ENCODE data around the gene POMT1.

The POMT1 gene

GRCh38 chr9:131476777-131477345 lies 25.9 kb upstream of the POMT1 start:
- DNase-seq, result no peak

GRCh38 chr9:131477367-131477766 lies 25.4 kb upstream of the POMT1 start:
- DNase-seq, result no peak

- DNase-seq, result no peak
Observed at GRCh38 chr9:131477816-131478419, 24.8 kb upstream of the POMT1 start.

GRCh38 chr9:131478421-131478868 lies 24.3 kb upstream of the POMT1 start:
- peak; percentile 69 for DNase-seq

GRCh38 chr9:131478911-131479310 lies 23.8 kb upstream of the POMT1 start:
- DNase-seq, result no peak

- DNase-seq, result no peak
Observed at GRCh38 chr9:131480258-131480657, 22.5 kb upstream of the POMT1 start.

- DNase-seq, result no peak
Observed at GRCh38 chr9:131481441-131482342, 21.0 kb upstream of the POMT1 start.

- no peak for DNase-seq
Observed at GRCh38 chr9:131482343-131483006, 20.2 kb upstream of the POMT1 start.

GRCh38 chr9:131483319-131484050 lies 19.2 kb upstream of the POMT1 start:
- no peak for DNase-seq

- no peak for DNase-seq
Observed at GRCh38 chr9:131484051-131484445, 18.7 kb upstream of the POMT1 start.

GRCh38 chr9:131484560-131485185 lies 18.0 kb upstream of the POMT1 start:
- DNase-seq, result no peak

- no peak for DNase-seq
Observed at GRCh38 chr9:131485206-131485605, 17.5 kb upstream of the POMT1 start.

GRCh38 chr9:131485728-131486422 lies 16.8 kb upstream of the POMT1 start:
- no peak for DNase-seq

GRCh38 chr9:131487001-131487400 lies 15.7 kb upstream of the POMT1 start:
- no peak for DNase-seq

GRCh38 chr9:131487621-131488031 lies 15.1 kb upstream of the POMT1 start:
- DNase-seq, result no peak

- no peak for DNase-seq
Observed at GRCh38 chr9:131490514-131490913, 12.2 kb upstream of the POMT1 start.

GRCh38 chr9:131491001-131491710 lies 11.6 kb upstream of the POMT1 start:
- no peak for DNase-seq

GRCh38 chr9:131492070-131492469 lies 10.6 kb upstream of the POMT1 start:
- no peak for DNase-seq

- DNase-seq, result no peak
Observed at GRCh38 chr9:131494296-131494870, 8.3 kb upstream of the POMT1 start.

GRCh38 chr9:131495785-131496184 lies 6.9 kb upstream of the POMT1 start:
- DNase-seq, result no peak
